ENCODE data around the gene PRICKLE1. TPM values are rescaled to one million over a fixed set of nuclear protein-coding genes. Genes with fewer than 3 reads are reported as not detected.
A peak's percentile ranks its signal among the peaks of the same experiment; 100 is the strongest.

Gene PRICKLE1
- polyA plus RNA-seq, 1 donor from 2014 or later = 20.6 TPM

- H4K20me1 ChIP-seq (ENCODE audit: insufficient read depth) = no peaks in the 10 kb centered on the region
- H2AFZ ChIP-seq (ENCODE audit: low read depth, low read length) = no peak overlapping the region
- TF ChIP-seq SMC3 (conservative IDR thresholded peaks at IDR 0.05; ENCODE audit: poor library complexity) (no peak), CTCF (IDR thresholded peaks at IDR 0.05; ENCODE audit: poor library complexity, severe bottlenecking) (no peak), TAF1 (IDR thresholded peaks at IDR 0.05; ENCODE audit: low read depth) (no peak), MXI1 (conservative IDR thresholded peaks at IDR 0.05; ENCODE audit: poor library complexity, severe bottlenecking) (no peak), POLR2AphosphoS5 (IDR thresholded peaks at IDR 0.05) (no peak), EZH2 (IDR thresholded peaks at IDR 0.05; ENCODE audit: borderline replicate concordance, insufficient read depth, low read length, poor library complexity, severe bottlenecking) (no peak), RAD21 (conservative IDR thresholded peaks at IDR 0.05) (no peak), REST (IDR thresholded peaks at IDR 0.05; ENCODE audit: borderline replicate concordance) (no peak)
- H3K9me2 ChIP-seq (ENCODE audit: insufficient read depth, low read length) = no peaks in the 10 kb centered on the region
- no peak overlapping the region for H3K27ac ChIP-seq (ENCODE audit: low read length)
- H3K36me3 ChIP-seq (ENCODE audit: insufficient read depth, low read length) = no peaks in the 10 kb centered on the region
- peaks cover 33% of the 10 kb centered on the region for H3K79me2 ChIP-seq (replicated peaks; ENCODE audit: insufficient read depth, low read length)
- H3K9ac ChIP-seq (ENCODE audit: low read length) = no peak overlapping the region
- no peaks in the 10 kb centered on the region for H3K27me3 ChIP-seq (ENCODE audit: insufficient read depth, low read depth, low read length)
- peak overlapping the region; percentile 7 for H3K4me2 ChIP-seq (ENCODE audit: low read length)
- peak overlapping the region; percentile 40 for H3K4me3 ChIP-seq (ENCODE audit: low read length)
- no peaks in the 10 kb centered on the region for H3F3A ChIP-seq (ENCODE audit: insufficient read depth, low read length, poor library complexity, severe bottlenecking)
- no peaks in the 10 kb centered on the region for H3K9me3 ChIP-seq (ENCODE audit: low read length)
Measured at GRCh38 chr12:42576374-42576773, 13.2 kb downstream of the PRICKLE1 start.

- H3K79me2 ChIP-seq (replicated peaks; ENCODE audit: insufficient read depth, low read length) = peaks cover 35% of the 10 kb centered on the region
- no peak overlapping the region for H2AFZ ChIP-seq (ENCODE audit: low read depth, low read length)
- H3K9ac ChIP-seq (ENCODE audit: low read length) = no peak overlapping the region
- H3K27me3 ChIP-seq (ENCODE audit: insufficient read depth, low read depth, low read length) = no peaks in the 10 kb centered on the region
- no peak overlapping the region for H3K4me2 ChIP-seq (ENCODE audit: low read length)
- H3K36me3 ChIP-seq (ENCODE audit: insufficient read depth, low read length) = no peaks in the 10 kb centered on the region
- H3F3A ChIP-seq (ENCODE audit: insufficient read depth, low read length, poor library complexity, severe bottlenecking) = no peaks in the 10 kb centered on the region
- no peaks in the 10 kb centered on the region for H3K9me2 ChIP-seq (ENCODE audit: insufficient read depth, low read length)
- no peak for TF ChIP-seq MXI1 (conservative IDR thresholded peaks at IDR 0.05; ENCODE audit: poor library complexity, severe bottlenecking)
- no peak for TF ChIP-seq POLR2AphosphoS5 (IDR thresholded peaks at IDR 0.05)
- no peak for TF ChIP-seq EP300 (conservative IDR thresholded peaks at IDR 0.05; ENCODE audit: poor library complexity, severe bottlenecking)
- TF ChIP-seq TAF1 (IDR thresholded peaks at IDR 0.05; ENCODE audit: low read depth) = no peak
- no peak for TF ChIP-seq REST (IDR thresholded peaks at IDR 0.05; ENCODE audit: borderline replicate concordance)
- TF ChIP-seq SMC3 (conservative IDR thresholded peaks at IDR 0.05; ENCODE audit: poor library complexity) = no peak
- no peak for TF ChIP-seq RAD21 (conservative IDR thresholded peaks at IDR 0.05)
- no peak for TF ChIP-seq CTCF (IDR thresholded peaks at IDR 0.05; ENCODE audit: poor library complexity, severe bottlenecking)
- TF ChIP-seq EZH2 (IDR thresholded peaks at IDR 0.05; ENCODE audit: borderline replicate concordance, insufficient read depth, low read length, poor library complexity, severe bottlenecking) = no peak
- H3K4me3 ChIP-seq (ENCODE audit: low read length) = peak overlapping the region; percentile 40
- H3K27ac ChIP-seq (ENCODE audit: low read length) = no peak overlapping the region
- no peaks in the 10 kb centered on the region for H4K20me1 ChIP-seq (ENCODE audit: insufficient read depth)
- H3K9me3 ChIP-seq (ENCODE audit: low read length) = no peaks in the 10 kb centered on the region
Measured at GRCh38 chr12:42575717-42576116, 13.8 kb downstream of the PRICKLE1 start.
